ENCODE measurements around the gene URB1. TPM values are rescaled to one million over a fixed set of nuclear protein-coding genes. Genes with fewer than 3 reads are reported as not detected.

Gene URB1
- total and polyA plus RNA-seq, 9 of the 15 experiments (the other 6 are each of a cell fraction or from before 2014, with no cell fraction given): 0.97 to 53.6 (median 21.5) TPM

- TF ChIP-seq ZNF354B (CRISPR knock-in tag; IDR thresholded peaks at IDR 0.05) (0 out of 2 replicates have a peak, but pooled peaks have one; percentile 3), ZBTB40 (IDR thresholded peaks at IDR 0.05) (peak; percentile 93), ZBTB40 (CRISPR knock-in tag; IDR thresholded peaks at IDR 0.05) (no peak), PHB (CRISPR knock-in tag; IDR thresholded peaks at IDR 0.05) (no peak), HINFP (tag; conservative IDR thresholded peaks at IDR 0.05; ENCODE audit: low read depth) (no peak), HCFC1 (IDR thresholded peaks at IDR 0.05; ENCODE audit: low read depth, low read length) (peak; percentile 51; the same call in 1 of the 2 replicates), TEAD1 (CRISPR knock-in tag; IDR thresholded peaks at IDR 0.05) (peak in 1 of 2 experiments; percentile 60; a peak in 3 of 4 replicates), SMARCE1 (IDR thresholded peaks at IDR 0.05) (peak; percentile 67; the same call in 1 of the 2 replicates), NR3C1 (CRISPR knock-in tag; IDR thresholded peaks at IDR 0.05) (peak; percentile 35; the same call in 1 of the 2 replicates), GATA2 (CRISPR knock-in tag; IDR thresholded peaks at IDR 0.05) (no peak), KLF1 (tag; IDR thresholded peaks at IDR 0.05) (peak; percentile 57; the same call in 1 of the 2 replicates), SIN3A (IDR thresholded peaks at IDR 0.05; ENCODE audit: borderline replicate concordance in 2 of 2, control insufficient read depth in 1 of 2, low read depth in 2 of 2, low read length in 2 of 2) (peak; percentile 99 to 100), L3MBTL2 (IDR thresholded peaks at IDR 0.05) (peak; percentile 95), POLR2B (IDR thresholded peaks at IDR 0.05; ENCODE audit: low read depth, partially characterized antibody) (peak; percentile 89), PHF20 (IDR thresholded peaks at IDR 0.05; ENCODE audit: partially characterized antibody) (peak; percentile 81), FOSL1 (tag; conservative IDR thresholded peaks at IDR 0.05) (peak; percentile 43; the same call in 1 of the 2 replicates)
Measured at GRCh38 chr21:32392880-32393676, at the start of gene URB1 (continued).
